Measurements from ENCODE around the gene ACOD1.

Gene ACOD1

GRCh38 chr13:76967031-76967430 is 18.7 kb downstream of the ACOD1 start:
- no peak for DNase-seq (ENCODE audit: low spot score)
- no peak for TF ChIP-seq CTCF (IDR thresholded peaks at IDR 0.05; ENCODE audit: extremely low read depth, missing control alignments)

GRCh38 chr13:76968041-76968440 is 19.7 kb downstream of the ACOD1 start:
- no peak for TF ChIP-seq CTCF (IDR thresholded peaks at IDR 0.05; ENCODE audit: extremely low read depth, missing control alignments)
- DNase-seq (ENCODE audit: low spot score), result no peak

- no peak for TF ChIP-seq CTCF (IDR thresholded peaks at IDR 0.05; ENCODE audit: extremely low read depth, missing control alignments)
Observed at GRCh38 chr13:76969488-76970365, 21.4 kb downstream of the ACOD1 start.

GRCh38 chr13:76971215-76971614 is 22.9 kb downstream of the ACOD1 start:
- no peak for TF ChIP-seq CTCF (IDR thresholded peaks at IDR 0.05; ENCODE audit: extremely low read depth, missing control alignments)
- DNase-seq (ENCODE audit: low spot score), result no peak

More at GRCh38 chr13:76969488-76970365, 21.4 kb downstream of the ACOD1 start:
- no peak for DNase-seq (ENCODE audit: low spot score)

GRCh38 chr13:76971851-76972829 is 23.8 kb downstream of the ACOD1 start:
- TF ChIP-seq CTCF (IDR thresholded peaks at IDR 0.05; ENCODE audit: extremely low read depth, missing control alignments), result no peak
- DNase-seq (ENCODE audit: low spot score), result no peak

- no peak for TF ChIP-seq CTCF (IDR thresholded peaks at IDR 0.05; ENCODE audit: extremely low read depth, missing control alignments)
- DNase-seq (ENCODE audit: low spot score), result no peak
Observed at GRCh38 chr13:76973920-76974617, 25.8 kb downstream of the ACOD1 start.
